ENCODE data around the gene KBTBD6. TPM values are rescaled to one million over a fixed set of nuclear protein-coding genes. Genes with fewer than 3 reads are reported as not detected.
"Not testable (repeated sequence)": the region's sequence is repeated elsewhere in the genome, so short reads cannot be mapped to it uniquely, and the experiment has no call there.

Gene KBTBD6
- total RNA-seq, 1 donor from 2014 or later: 5.9 TPM

- peak overlapping the region; percentile 93 for H3K4me3 Mint-ChIP-seq (ENCODE audit: low read depth)
- peaks cover 33% of the 10 kb centered on the region for H3K36me3 Mint-ChIP-seq (ENCODE audit: low read depth)
- intact Hi-C loops (cut with micrococcal nuclease): loop anchor here (5.0 kb wide), 1 partner anchor 47 kb away; no protein-coding TSS in a partner anchor
- H3K9me3 Mint-ChIP-seq: no peaks in the 10 kb centered on the region
- DNase-seq (ENCODE audit: low spot score): no peak
- H3K4me1 Mint-ChIP-seq (ENCODE audit: low read depth): peaks cover 42% of the 10 kb centered on the region
- peak overlapping the region; percentile 36 for H3K27ac Mint-ChIP-seq
- H3K27me3 Mint-ChIP-seq (ENCODE audit: low read depth): no peaks in the 10 kb centered on the region
Observed at GRCh38 chr13:41130356-41130755, 2.2 kb downstream of the KBTBD6 start.

DNA sequence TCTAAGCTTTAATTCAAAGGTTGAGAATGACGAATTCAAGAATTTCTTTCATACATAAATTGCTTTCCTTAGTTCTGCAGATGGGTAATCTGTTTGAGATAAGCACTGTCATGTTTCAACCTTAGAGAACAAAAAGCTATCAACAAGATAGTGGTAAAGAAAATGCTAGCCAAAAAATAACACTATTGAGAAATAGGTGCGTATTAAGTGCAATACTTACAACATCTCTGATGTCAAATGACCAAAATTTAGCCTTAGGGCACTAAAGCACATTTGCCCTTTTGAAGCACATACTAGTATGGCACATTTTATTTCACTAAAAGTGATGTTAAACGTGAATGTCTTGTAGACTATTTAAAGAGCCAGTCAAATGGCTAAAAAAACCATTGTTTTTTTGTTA is 4.9 kb downstream of the KBTBD6 start:
- H3K4me1 Mint-ChIP-seq (ENCODE audit: low read depth): peaks cover 29% of the 10 kb centered on the region
- no peak overlapping the region for H3K27ac Mint-ChIP-seq
- no peaks in the 10 kb centered on the region for H3K9me3 Mint-ChIP-seq
- H3K27me3 Mint-ChIP-seq (ENCODE audit: low read depth): peaks cover 2% of the 10 kb centered on the region
- DNase-seq (ENCODE audit: low spot score): no peak
- no peak overlapping the region for H3K4me3 Mint-ChIP-seq (ENCODE audit: low read depth)
- H3K36me3 Mint-ChIP-seq (ENCODE audit: low read depth): peaks cover 33% of the 10 kb centered on the region
- intact Hi-C loops (cut with micrococcal nuclease): no loop called here

DNA sequence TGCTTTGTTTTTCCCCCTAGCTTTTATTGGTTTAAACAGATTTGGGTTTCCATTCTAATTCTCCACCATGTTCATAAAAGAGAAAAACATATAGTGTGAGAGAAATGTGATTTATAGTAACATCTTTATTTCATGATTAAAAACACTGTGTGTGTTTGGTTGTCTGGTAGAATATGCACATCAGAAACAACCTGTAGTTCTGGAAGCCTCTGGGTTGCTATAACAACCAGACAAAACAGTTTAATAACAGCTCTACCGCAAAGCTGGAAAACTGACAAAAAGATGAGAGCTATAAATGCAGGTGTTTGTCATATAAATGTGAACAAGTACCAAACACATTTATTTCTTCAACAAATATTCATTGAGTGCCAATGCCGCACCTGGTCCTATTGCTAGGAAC is 9.8 kb downstream of the KBTBD6 start:
- no peak for DNase-seq (ENCODE audit: low spot score)
- H3K4me3 Mint-ChIP-seq (ENCODE audit: low read depth): no peak overlapping the region
- peaks cover 14% of the 10 kb centered on the region for H3K36me3 Mint-ChIP-seq (ENCODE audit: low read depth)
- H3K27ac Mint-ChIP-seq: no peak overlapping the region
- intact Hi-C loops (cut with micrococcal nuclease): no loop called here
- peaks cover 2% of the 10 kb centered on the region for H3K27me3 Mint-ChIP-seq (ENCODE audit: low read depth)
- no peaks in the 10 kb centered on the region for H3K9me3 Mint-ChIP-seq
- peaks cover under 1% of the 10 kb centered on the region for H3K4me1 Mint-ChIP-seq (ENCODE audit: low read depth)

- Mint-ChIP-seq H3K27ac (no peak overlapping the region), H3K27me3 (ENCODE audit: low read depth) (peaks cover 3% of the 10 kb centered on the region)
Observed at GRCh38 chr13:41117869-41118268, 14.7 kb downstream of the KBTBD6 start.

DNA sequence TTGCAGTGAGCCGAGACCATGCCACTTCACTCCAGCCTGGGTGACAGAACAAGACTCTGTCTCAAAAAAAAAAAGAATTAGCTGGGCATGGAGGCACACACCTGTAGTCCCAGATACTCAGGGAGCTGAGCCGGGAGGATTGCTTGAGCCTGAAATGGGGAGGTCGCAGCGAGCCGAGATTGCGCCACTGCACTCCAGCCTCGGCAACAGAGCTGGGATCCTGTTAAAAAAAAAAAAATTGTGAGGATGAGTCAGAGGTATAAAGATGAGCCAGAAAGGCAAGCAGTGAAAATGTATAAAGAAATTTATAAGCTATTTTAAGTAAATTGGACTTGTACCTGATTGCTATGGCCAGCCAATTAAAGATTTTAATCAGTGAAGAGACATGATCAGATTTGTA is 21.1 kb downstream of the KBTBD6 start:
- H3K27ac Mint-ChIP-seq: no peak overlapping the region
- intact Hi-C loops (cut with micrococcal nuclease): no loop called here
- no peaks in the 10 kb centered on the region for H3K36me3 Mint-ChIP-seq (ENCODE audit: low read depth)
- no peaks in the 10 kb centered on the region for H3K9me3 Mint-ChIP-seq
- no peak overlapping the region for H3K4me3 Mint-ChIP-seq (ENCODE audit: low read depth)
- no peak for DNase-seq (ENCODE audit: low spot score)
- no peaks in the 10 kb centered on the region for H3K4me1 Mint-ChIP-seq (ENCODE audit: low read depth)
- peaks cover 2% of the 10 kb centered on the region for H3K27me3 Mint-ChIP-seq (ENCODE audit: low read depth)

More at GRCh38 chr13:41117869-41118268, 14.7 kb downstream of the KBTBD6 start:
- Mint-ChIP-seq H3K9me3 (no peaks in the 10 kb centered on the region), H3K4me1 (ENCODE audit: low read depth) (no peaks in the 10 kb centered on the region), H3K36me3 (ENCODE audit: low read depth) (no peaks in the 10 kb centered on the region), H3K4me3 (ENCODE audit: low read depth) (no peak overlapping the region)
- DNase-seq (ENCODE audit: low spot score): no peak
- intact Hi-C loops (cut with micrococcal nuclease): no loop called here

DNA sequence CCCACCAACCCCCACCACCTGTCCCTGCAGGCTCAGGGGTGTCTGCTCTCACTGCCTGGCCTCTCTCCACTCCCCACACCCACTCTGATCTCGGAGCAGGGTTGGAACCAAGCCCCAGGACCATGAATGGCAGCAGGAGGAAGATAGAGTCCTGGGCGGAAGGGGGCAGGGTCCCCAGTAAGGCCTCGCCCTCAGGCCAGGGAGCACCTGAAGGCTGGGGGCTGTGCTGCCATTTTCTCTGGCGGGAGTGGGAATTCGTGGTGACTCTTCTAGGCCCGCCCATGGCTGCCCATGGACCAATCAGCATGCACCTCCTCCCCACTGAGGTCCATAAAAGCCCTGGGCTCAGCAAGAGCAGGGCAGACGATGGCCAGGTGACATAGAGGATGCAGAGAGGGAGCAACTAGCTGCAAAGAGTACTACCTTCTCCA is 25.0 kb downstream of the KBTBD6 start:
- no peaks in the 10 kb centered on the region for H3K4me1 Mint-ChIP-seq (ENCODE audit: low read depth)
- no peak overlapping the region for H3K4me3 Mint-ChIP-seq (ENCODE audit: low read depth)
- no peaks in the 10 kb centered on the region for H3K36me3 Mint-ChIP-seq (ENCODE audit: low read depth)
- no peaks in the 10 kb centered on the region for H3K27me3 Mint-ChIP-seq (ENCODE audit: low read depth)
- H3K27ac Mint-ChIP-seq: no peak overlapping the region
- intact Hi-C loops (cut with micrococcal nuclease): no loop called here
- no peak for DNase-seq (ENCODE audit: low spot score)
- H3K9me3 Mint-ChIP-seq: no peaks in the 10 kb centered on the region

GRCh38 chr13:41107104-41107571 is 25.5 kb downstream of the KBTBD6 start:
- Mint-ChIP-seq H3K4me3 (ENCODE audit: low read depth) (no peak overlapping the region), H3K27ac (no peak overlapping the region), H3K4me1 (ENCODE audit: low read depth) (no peaks in the 10 kb centered on the region), H3K27me3 (ENCODE audit: low read depth) (no peaks in the 10 kb centered on the region), H3K36me3 (ENCODE audit: low read depth) (no peaks in the 10 kb centered on the region), H3K9me3 (no peaks in the 10 kb centered on the region)
- intact Hi-C loops (cut with micrococcal nuclease): no loop called here
- DNase-seq (ENCODE audit: low spot score): no peak

DNA sequence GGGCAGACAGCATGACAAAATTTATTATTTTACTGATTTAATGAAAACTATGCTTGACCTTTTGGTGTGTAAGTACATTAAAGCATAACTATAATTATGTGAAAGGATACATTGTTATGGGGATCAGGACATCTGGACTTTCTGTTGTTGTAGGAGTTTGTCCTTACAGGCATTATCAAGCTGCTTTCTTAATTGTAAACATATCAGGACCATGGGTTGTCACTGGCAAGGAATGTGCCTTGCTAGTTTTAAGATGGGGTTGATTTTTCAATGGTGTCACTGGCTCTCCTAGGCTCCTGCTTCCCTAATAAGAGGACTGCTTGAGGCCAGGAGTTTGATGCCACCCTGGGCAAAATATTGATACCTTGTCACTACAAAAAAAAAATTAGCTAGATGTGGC is 32.6 kb downstream of the KBTBD6 start:
- Mint-ChIP-seq H3K9me3 (no peaks in the 10 kb centered on the region), H3K27me3 (ENCODE audit: low read depth) (no peaks in the 10 kb centered on the region), H3K27ac (no peak overlapping the region), H3K36me3 (ENCODE audit: low read depth) (no peaks in the 10 kb centered on the region), H3K4me1 (ENCODE audit: low read depth) (no peaks in the 10 kb centered on the region), H3K4me3 (ENCODE audit: low read depth) (no peak overlapping the region)
- intact Hi-C loops (cut with micrococcal nuclease): no loop called here
- DNase-seq (ENCODE audit: low spot score): no peak

- H3K4me1 Mint-ChIP-seq (ENCODE audit: low read depth): no peaks in the 10 kb centered on the region
Observed at GRCh38 chr13:41098761-41099160, 33.8 kb downstream of the KBTBD6 start.

GRCh38 chr13:41095681-41096080 is 36.9 kb downstream of the KBTBD6 start:
- DNase-seq (ENCODE audit: low spot score); H3K27me3 Mint-ChIP-seq (ENCODE audit: low read depth); H3K9me3 Mint-ChIP-seq; H3K27ac Mint-ChIP-seq; intact Hi-C loops (cut with micrococcal nuclease); H3K4me1 Mint-ChIP-seq (ENCODE audit: low read depth); H3K4me3 Mint-ChIP-seq (ENCODE audit: low read depth); H3K36me3 Mint-ChIP-seq (ENCODE audit: low read depth): not testable (repeated sequence)

More at GRCh38 chr13:41098761-41099160, 33.8 kb downstream of the KBTBD6 start:
- Mint-ChIP-seq H3K36me3 (ENCODE audit: low read depth) (no peaks in the 10 kb centered on the region), H3K4me3 (ENCODE audit: low read depth) (no peak overlapping the region), H3K9me3 (no peaks in the 10 kb centered on the region), H3K27me3 (ENCODE audit: low read depth) (no peaks in the 10 kb centered on the region), H3K27ac (no peak overlapping the region)
- DNase-seq (ENCODE audit: low spot score): no peak
- intact Hi-C loops (cut with micrococcal nuclease): no loop called here

DNA sequence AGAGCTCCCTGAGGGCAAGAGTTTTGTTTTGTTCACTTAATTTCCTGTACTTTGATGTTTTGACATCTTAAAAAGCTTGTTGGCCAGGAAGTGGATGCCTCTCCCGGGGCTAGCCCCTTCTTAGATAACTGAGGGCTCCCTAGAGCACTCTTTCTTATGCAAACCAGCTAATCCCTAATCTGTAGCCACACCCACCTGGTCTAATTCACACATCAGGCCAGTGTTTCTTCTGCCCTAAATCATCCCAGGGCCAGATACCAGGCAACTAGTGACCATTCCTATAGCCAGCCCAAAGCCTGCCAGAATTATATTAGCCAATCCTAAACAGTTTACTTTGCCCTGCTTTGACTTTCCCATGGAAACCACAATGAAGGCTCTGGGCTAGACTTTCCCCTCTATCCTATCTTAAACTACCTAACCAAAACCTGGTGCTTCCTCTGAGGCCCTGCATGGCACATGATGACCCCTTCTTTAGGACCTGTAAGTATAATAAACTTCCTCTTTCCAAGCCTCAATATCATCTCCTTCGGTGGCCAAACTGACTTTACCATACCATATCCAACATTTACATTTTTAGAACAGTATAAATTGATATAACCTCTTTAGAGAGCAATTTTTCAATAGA is 46.5 kb downstream of the KBTBD6 start:
- peaks cover 26% of the 10 kb centered on the region for H3K36me3 Mint-ChIP-seq (ENCODE audit: low read depth)
- no peak overlapping the region for H3K4me3 Mint-ChIP-seq (ENCODE audit: low read depth)
- peaks cover 4% of the 10 kb centered on the region for H3K9me3 Mint-ChIP-seq
- no peak overlapping the region for H3K27ac Mint-ChIP-seq
- H3K27me3 Mint-ChIP-seq (ENCODE audit: low read depth): no peaks in the 10 kb centered on the region
- no peak for DNase-seq (ENCODE audit: low spot score)
- peaks cover 2% of the 10 kb centered on the region for H3K4me1 Mint-ChIP-seq (ENCODE audit: low read depth)
- intact Hi-C loops (cut with micrococcal nuclease): no loop called here

- Mint-ChIP-seq H3K27me3 (ENCODE audit: low read depth) (no peaks in the 10 kb centered on the region), H3K4me1 (ENCODE audit: low read depth) (no peaks in the 10 kb centered on the region), H3K36me3 (ENCODE audit: low read depth) (peaks cover 61% of the 10 kb centered on the region), H3K27ac (no peak overlapping the region), H3K4me3 (ENCODE audit: low read depth) (no peak overlapping the region), H3K9me3 (no peaks in the 10 kb centered on the region)
- no peak for DNase-seq (ENCODE audit: low spot score)
- intact Hi-C loops (cut with micrococcal nuclease): no loop called here
Observed at GRCh38 chr13:41079725-41080124, 52.9 kb downstream of the KBTBD6 start.

All from activated T-helper 2 cell treated with anti-CD3 and anti-CD28 coated beads, Interferon-gamma antibody, Interleukin-2, Interleukin-4, amounts not matched to agents 10 μg/mL and 5 μg/mL and 100 μg/mL, durations not matched to agents 14 hours and 24 hours and 36 hours (primary cell).